CD4-positive, alpha-beta T cell treated with Interleukin-6 for 4 hours (primary cell): ENCODE results near the gene NT5C3A.
"Not testable (repeated sequence)": the region's sequence is repeated elsewhere in the genome, so short reads cannot be mapped to it uniquely, and the experiment has no call there.

Experiments
- DNase-seq: peaks from one replicate; pipeline ENCODE4 v3.0.0-alpha.2; 2020; ENCODE audit warnings: mixed read lengths

NT5C3A gene

DNA sequence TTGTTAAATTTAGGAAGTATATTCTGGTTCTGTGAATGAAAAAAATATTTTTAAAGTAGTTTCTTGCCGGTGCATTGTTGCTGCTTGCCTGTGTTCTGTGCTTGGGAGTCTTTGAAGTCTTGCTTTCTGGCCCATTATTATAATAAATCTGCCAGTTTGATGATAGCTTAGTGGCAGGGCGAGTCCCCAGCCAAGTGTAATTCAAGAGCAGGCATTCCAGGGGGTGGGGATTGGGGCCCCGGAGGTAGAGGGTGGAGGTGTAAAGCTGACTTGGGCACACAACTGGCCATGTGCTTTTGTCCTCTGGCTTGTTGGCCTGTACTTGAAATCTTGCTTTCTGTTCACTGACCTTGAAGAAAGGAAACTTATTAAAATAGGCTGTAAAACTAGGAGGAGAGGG, 90.6 kb downstream of the NT5C3A start:
- not testable (repeated sequence) for DNase-seq

DNA sequence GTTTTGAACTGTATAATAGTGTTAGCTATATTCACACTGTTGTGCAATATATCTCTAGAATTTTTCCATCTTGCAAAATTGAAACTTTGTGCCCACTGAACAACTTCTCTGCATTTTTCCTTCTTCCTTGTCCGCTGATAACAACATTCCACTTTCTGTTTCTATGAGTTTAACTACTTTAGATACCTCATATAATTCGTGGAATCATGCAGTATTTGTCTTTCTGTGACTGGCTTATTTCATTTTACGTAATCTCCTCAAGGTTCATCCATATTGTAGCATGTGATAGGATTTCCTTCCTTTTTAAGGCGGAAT, 95.4 kb downstream of the NT5C3A start:
- DNase-seq: not testable (repeated sequence)

DNA sequence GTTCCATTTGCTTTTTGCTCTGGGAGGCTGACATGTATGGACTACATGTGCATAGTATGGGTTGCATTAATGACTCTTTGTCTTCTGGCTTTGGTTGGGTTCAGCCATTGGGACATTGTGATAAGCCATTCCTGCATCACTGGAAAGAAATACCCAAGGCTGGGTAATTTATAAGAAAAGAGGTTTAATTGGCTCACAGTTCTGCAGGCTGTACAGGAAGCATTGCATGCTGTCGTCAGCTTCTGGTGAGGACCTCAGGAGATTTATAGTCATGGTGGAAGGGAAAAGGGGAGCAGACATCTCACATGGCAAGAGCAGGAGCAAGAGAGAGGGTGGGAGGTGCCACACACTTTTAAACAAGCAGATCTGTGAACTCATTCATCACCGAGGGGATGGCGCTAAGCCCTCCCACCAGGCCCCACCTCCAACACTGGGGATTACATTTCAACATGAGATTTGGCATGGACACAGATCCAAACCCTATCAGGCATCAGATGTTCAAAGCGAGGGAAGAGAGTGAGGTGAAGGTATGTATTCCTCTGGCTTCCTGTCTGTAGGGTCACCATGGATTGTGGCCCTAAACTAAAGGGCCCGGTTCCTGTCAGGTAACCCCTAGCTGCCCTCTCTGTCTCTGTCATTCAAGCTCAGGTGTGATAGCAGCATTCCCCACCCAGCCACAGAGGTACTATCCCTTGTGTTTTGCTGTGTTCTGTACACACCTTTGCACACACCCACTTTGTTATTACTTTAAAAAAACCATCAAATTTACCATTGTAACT, 95.9 kb downstream of the NT5C3A start:
- DNase-seq: not testable (repeated sequence)

DNA sequence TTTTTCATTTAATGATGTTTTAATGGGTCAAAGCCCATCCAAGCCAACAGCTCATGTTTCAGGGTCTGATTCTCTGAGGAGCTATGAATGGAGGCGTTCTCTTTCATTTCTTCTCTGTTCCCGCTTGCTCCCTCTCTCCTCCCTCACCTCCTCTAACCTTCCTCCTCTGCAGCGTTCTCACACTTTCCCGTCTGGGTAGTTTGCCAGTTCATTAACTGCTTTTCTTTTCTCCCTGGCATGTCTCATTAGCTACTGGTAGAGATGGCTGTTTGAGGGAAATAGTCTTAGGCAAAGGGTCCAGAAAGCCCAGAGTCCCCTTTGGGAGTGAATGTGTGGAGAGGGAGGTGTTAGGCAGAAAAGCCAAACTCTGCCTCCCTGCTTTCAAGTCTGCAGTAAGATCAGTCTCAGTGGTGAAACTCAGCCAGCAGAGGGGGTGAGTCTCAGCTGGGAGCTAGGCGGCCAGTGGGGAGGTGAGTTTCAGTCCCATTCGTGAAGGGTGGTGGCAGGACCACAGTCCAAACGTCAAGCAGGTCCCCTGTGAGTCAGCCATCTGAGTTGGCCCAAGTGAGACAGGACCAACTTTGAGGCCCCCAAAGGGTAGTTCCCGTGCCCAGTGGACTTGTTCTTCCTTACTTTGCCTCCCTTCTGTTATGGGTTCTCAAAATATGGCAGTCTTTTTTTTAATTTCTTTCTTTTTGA, 98.0 kb downstream of the NT5C3A start:
- DNase-seq: not testable (repeated sequence)
